Measurements from ENCODE around the gene PI4KB.

PI4KB gene

DNA sequence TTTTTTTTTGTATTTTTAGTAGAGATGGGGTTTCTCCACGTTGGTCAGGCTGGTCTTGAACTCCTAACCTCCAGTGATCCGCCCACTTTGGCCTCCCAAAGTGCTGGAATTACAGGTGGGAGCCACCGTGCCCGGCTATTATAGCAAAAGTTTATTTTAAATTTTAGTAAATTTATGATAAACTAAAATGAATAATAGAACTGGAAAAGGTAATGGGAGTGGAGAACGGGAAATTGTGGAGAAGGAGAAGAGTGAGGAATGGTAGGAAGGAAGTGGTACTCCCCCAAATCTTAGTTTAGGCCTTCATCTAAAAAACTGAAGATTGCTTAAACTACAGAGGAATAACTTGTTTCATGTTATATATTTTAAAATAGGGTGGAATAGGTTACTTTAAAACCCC is 7.6 kb upstream of the PI4KB start:
- Histone ChIP-seq H3K27ac (ENCODE audit: insufficient read depth in 1 of 2, low read depth in 1 of 2, low read length in 2 of 2, poor library complexity in 1 of 2, severe bottlenecking in 2 of 2) (no peak overlapping the region), H3K27me3 (replicated peaks in 2 of 5; ENCODE audit: control insufficient read depth in 4 of 5, insufficient read depth in 5 of 5, low read length in 4 of 5) (no peaks in the 10 kb centered on the region), H3K36me3 (ENCODE audit: control insufficient read depth in 4 of 4, insufficient read depth in 4 of 4, low read length in 3 of 4) (no peaks in the 10 kb centered on the region), H3K4me1 (ENCODE audit: control extremely low read depth in 1 of 4, control insufficient read depth in 4 of 4, insufficient read depth in 4 of 4, low read length in 3 of 4) (no peaks in the 10 kb centered on the region), H3K9me3 (ENCODE audit: control extremely low read depth in 1 of 5, control insufficient read depth in 4 of 5, insufficient read depth in 2 of 5, low read depth in 1 of 5, low read length in 4 of 5) (no peaks in the 10 kb centered on the region), H3K4me3 (ENCODE audit: control insufficient read depth in 1 of 7, extremely low read depth in 1 of 7, insufficient read depth in 4 of 7, low read depth in 2 of 7, low read length in 6 of 7) (no peak overlapping the region)
- no peak for DNase-seq
- CTCF ChIA-PET: interaction anchor here (28.0 kb wide), 1 partner anchor 22 kb away, joined by 644 read pairs; the partner anchor contains the start of gene PI4KB
- WGBS (ENCODE audit: insufficient coverage): 83% methylated on average over 1 of the region's 5 CpGs
- POLR2A ChIA-PET: no interaction called here

- peak overlapping the region in 6 of 7 experiments; percentile 76 to 93 (median 80) for H3K4me3 ChIP-seq (ENCODE audit: control insufficient read depth in 1 of 7, extremely low read depth in 1 of 7, insufficient read depth in 4 of 7, low read depth in 2 of 7, low read length in 6 of 7)
- peak overlapping the region; percentile 99 to 100 for H3K27ac ChIP-seq (ENCODE audit: insufficient read depth in 1 of 2, low read depth in 1 of 2, low read length in 2 of 2, poor library complexity in 1 of 2, severe bottlenecking in 2 of 2)
- H3K9me3 ChIP-seq (ENCODE audit: control extremely low read depth in 1 of 5, control insufficient read depth in 4 of 5, insufficient read depth in 2 of 5, low read depth in 1 of 5, low read length in 4 of 5): no peaks in the 10 kb centered on the region
- no peaks in the 10 kb centered on the region for H3K27me3 ChIP-seq (replicated peaks in 2 of 5; ENCODE audit: control insufficient read depth in 4 of 5, insufficient read depth in 5 of 5, low read length in 4 of 5)
- H3K4me1 ChIP-seq (ENCODE audit: control extremely low read depth in 1 of 4, control insufficient read depth in 4 of 4, insufficient read depth in 4 of 4, low read length in 3 of 4): peaks cover 4 to 28% (median 20%) of the 10 kb centered on the region in 4 experiments
- CTCF ChIA-PET: interaction anchor here (1.5 to 41.8 kb wide), 4 partner anchors 4 to 75 kb away, joined by 3 to 644 read pairs (median 324); partner anchors contain the start of gene PI4KB
- peaks cover 0 to 15% (median 12%) of the 10 kb centered on the region in 4 experiments for H3K36me3 ChIP-seq (ENCODE audit: control insufficient read depth in 4 of 4, insufficient read depth in 4 of 4, low read length in 3 of 4)
- 35% methylated on average over 25 of the region's 34 CpGs for WGBS (ENCODE audit: insufficient coverage)
- POLR2A ChIA-PET: interaction anchor here (0.6 to 1.7 kb wide), 6 partner anchors 9 to 134 kb away, joined by 3 to 6 read pairs (median 4); partner anchors contain the start of genes PSMB4 and ZNF687
- DNase-seq: no peak
These were observed 873 bp upstream of the PI4KB start for GRCh38 chr1:151327903-151328674.

DNA sequence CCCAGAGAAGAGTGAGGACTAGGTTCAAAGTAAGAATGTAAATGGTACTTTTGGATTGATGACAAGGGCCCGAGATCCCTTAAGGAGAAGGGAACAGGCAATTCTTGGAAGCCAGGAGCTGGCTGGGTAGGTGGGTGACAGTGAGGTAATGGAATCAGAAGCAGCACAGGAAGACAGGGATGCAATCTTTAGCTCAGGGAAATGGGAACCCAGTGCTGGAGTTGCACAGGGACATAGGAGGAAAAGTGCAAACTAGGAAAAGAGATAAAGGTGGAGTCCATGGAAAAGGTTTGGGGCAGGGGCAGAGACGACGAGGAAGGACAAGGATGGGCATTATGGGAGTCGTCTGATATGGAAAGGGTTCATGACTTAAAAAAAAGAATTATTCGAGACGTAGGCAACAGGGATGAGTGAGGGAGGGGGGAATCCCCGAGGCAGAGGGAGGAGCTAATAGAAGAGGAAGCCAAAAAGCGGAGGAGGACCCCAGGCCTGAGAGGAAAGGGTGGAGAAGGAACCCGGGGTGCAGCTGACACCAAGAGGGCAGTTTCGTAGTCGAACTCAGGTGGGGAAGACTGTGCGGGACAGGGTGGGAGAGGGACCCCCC is 495 bp downstream of the PI4KB start:
- no peaks in the 10 kb centered on the region for H3K9me3 ChIP-seq (ENCODE audit: control extremely low read depth in 1 of 5, control insufficient read depth in 4 of 5, insufficient read depth in 2 of 5, low read depth in 1 of 5, low read length in 4 of 5)
- peaks cover 4 to 28% (median 20%) of the 10 kb centered on the region in 4 experiments for H3K4me1 ChIP-seq (ENCODE audit: control extremely low read depth in 1 of 4, control insufficient read depth in 4 of 4, insufficient read depth in 4 of 4, low read length in 3 of 4)
- CTCF ChIA-PET: interaction anchor here (1.0 to 41.8 kb wide), 6 partner anchors 6 to 77 kb away, joined by 3 to 644 read pairs (median 4); partner anchors contain the start of gene PI4KB
- H3K27ac ChIP-seq (ENCODE audit: insufficient read depth in 1 of 2, low read depth in 1 of 2, low read length in 2 of 2, poor library complexity in 1 of 2, severe bottlenecking in 2 of 2): peak overlapping the region; percentile 99 to 100
- 5% methylated on average over 8 of the region's 12 CpGs for WGBS (ENCODE audit: insufficient coverage)
- no peaks in the 10 kb centered on the region for H3K27me3 ChIP-seq (replicated peaks in 2 of 5; ENCODE audit: control insufficient read depth in 4 of 5, insufficient read depth in 5 of 5, low read length in 4 of 5)
- POLR2A ChIA-PET: interaction anchor here (0.6 to 1.7 kb wide), 6 partner anchors 9 to 161 kb away, joined by 3 to 5 read pairs (median 4); partner anchors contain the start of genes PSMB4, SCNM1 and ZNF687
- peak overlapping the region; percentile 41 to 93 (median 77) for H3K4me3 ChIP-seq (ENCODE audit: control insufficient read depth in 1 of 7, extremely low read depth in 1 of 7, insufficient read depth in 4 of 7, low read depth in 2 of 7, low read length in 6 of 7)
- peak; percentile 61 to 82 (median 79) for DNase-seq
- H3K36me3 ChIP-seq (ENCODE audit: control insufficient read depth in 4 of 4, insufficient read depth in 4 of 4, low read length in 3 of 4): peaks cover 3 to 26% (median 17%) of the 10 kb centered on the region in 4 experiments

DNA sequence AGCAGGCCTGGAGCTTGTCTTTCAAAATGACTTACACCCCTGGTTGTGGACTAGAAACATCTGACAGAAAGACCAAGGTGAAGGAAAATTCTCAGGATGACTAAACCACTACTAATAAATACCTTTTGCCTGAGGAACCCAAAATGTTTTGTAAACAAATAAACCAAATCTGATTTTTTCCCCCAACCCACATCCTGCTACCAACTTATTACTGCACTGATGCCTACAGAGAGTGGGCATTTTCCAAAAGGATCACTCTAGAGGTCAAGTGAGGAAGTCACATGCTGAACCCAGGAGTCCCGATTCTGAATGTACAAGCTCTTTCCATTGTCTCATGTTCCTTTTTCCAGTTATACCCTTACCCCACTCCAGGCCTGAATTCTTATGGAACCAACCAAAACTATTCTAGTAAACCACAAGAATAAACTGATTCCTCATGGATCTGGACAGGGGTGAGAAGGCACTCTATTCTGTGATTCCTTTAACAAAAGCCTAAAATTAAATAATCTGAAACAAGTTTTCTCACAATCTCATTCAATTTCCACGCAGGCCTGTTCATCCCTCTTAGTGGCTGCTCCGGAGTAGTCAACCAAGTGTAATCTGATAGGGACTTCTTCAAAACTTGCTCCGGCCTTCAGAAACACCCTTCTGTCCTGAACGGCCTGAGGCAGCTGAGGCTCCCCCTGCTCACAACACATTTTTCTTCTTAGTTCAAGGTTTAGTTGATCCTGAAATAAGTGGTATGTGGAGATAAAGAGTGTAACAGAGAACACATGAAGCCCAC is 1.4 kb downstream of the PI4KB start:
- CTCF ChIA-PET: interaction anchor here (1.5 to 41.8 kb wide), 3 partner anchors 6 to 72 kb away, joined by 3 to 644 read pairs (median 644); partner anchors contain the start of gene PI4KB
- Histone ChIP-seq H3K36me3 (ENCODE audit: control insufficient read depth in 4 of 4, insufficient read depth in 4 of 4, low read length in 3 of 4) (peaks cover 6 to 31% (median 21%) of the 10 kb centered on the region in 4 experiments), H3K27ac (ENCODE audit: insufficient read depth in 1 of 2, low read depth in 1 of 2, low read length in 2 of 2, poor library complexity in 1 of 2, severe bottlenecking in 2 of 2) (peak overlapping the region; percentile 99 to 100), H3K9me3 (ENCODE audit: control extremely low read depth in 1 of 5, control insufficient read depth in 4 of 5, insufficient read depth in 2 of 5, low read depth in 1 of 5, low read length in 4 of 5) (no peaks in the 10 kb centered on the region), H3K4me3 (ENCODE audit: control insufficient read depth in 1 of 7, extremely low read depth in 1 of 7, insufficient read depth in 4 of 7, low read depth in 2 of 7, low read length in 6 of 7) (peak overlapping the region in 5 of 7 experiments; percentile 76 to 93 (median 77)), H3K27me3 (replicated peaks in 2 of 5; ENCODE audit: control insufficient read depth in 4 of 5, insufficient read depth in 5 of 5, low read length in 4 of 5) (no peaks in the 10 kb centered on the region), H3K4me1 (ENCODE audit: control extremely low read depth in 1 of 4, control insufficient read depth in 4 of 4, insufficient read depth in 4 of 4, low read length in 3 of 4) (peaks cover 4 to 28% (median 20%) of the 10 kb centered on the region in 4 experiments)
- WGBS (ENCODE audit: insufficient coverage): 87% methylated on average over 3 of the region's 5 CpGs
- POLR2A ChIA-PET: interaction anchor here (1.3 kb wide), 1 partner anchor 8 kb away, joined by 3 read pairs; no protein-coding TSS in a partner anchor
- DNase-seq: no peak

- no peak for DNase-seq
- Histone ChIP-seq H3K4me3 (ENCODE audit: control insufficient read depth in 1 of 7, extremely low read depth in 1 of 7, insufficient read depth in 4 of 7, low read depth in 2 of 7, low read length in 6 of 7) (no peak overlapping the region), H3K4me1 (ENCODE audit: control extremely low read depth in 1 of 4, control insufficient read depth in 4 of 4, insufficient read depth in 4 of 4, low read length in 3 of 4) (peaks cover 4 to 28% (median 20%) of the 10 kb centered on the region in 4 experiments), H3K9me3 (ENCODE audit: control extremely low read depth in 1 of 5, control insufficient read depth in 4 of 5, insufficient read depth in 2 of 5, low read depth in 1 of 5, low read length in 4 of 5) (no peaks in the 10 kb centered on the region), H3K36me3 (ENCODE audit: control insufficient read depth in 4 of 4, insufficient read depth in 4 of 4, low read length in 3 of 4) (peaks cover 10 to 37% (median 27%) of the 10 kb centered on the region in 4 experiments), H3K27ac (ENCODE audit: insufficient read depth in 1 of 2, low read depth in 1 of 2, low read length in 2 of 2, poor library complexity in 1 of 2, severe bottlenecking in 2 of 2) (peak overlapping the region in 1 of 2 experiments; percentile 100), H3K27me3 (replicated peaks in 2 of 5; ENCODE audit: control insufficient read depth in 4 of 5, insufficient read depth in 5 of 5, low read length in 4 of 5) (no peaks in the 10 kb centered on the region)
- ChIA-PET CTCF (interaction anchor here (28.0 to 41.8 kb wide), 2 partner anchors 7 to 13 kb away, joined by 644 read pairs; partner anchors contain the start of gene PI4KB), POLR2A (no interaction called here)
- WGBS (ENCODE audit: insufficient coverage): no CpG with 5 or more reads among the region's 7 CpGs
These were observed 2.0 kb downstream of the PI4KB start for GRCh38 chr1:151325231-151325630.

DNA sequence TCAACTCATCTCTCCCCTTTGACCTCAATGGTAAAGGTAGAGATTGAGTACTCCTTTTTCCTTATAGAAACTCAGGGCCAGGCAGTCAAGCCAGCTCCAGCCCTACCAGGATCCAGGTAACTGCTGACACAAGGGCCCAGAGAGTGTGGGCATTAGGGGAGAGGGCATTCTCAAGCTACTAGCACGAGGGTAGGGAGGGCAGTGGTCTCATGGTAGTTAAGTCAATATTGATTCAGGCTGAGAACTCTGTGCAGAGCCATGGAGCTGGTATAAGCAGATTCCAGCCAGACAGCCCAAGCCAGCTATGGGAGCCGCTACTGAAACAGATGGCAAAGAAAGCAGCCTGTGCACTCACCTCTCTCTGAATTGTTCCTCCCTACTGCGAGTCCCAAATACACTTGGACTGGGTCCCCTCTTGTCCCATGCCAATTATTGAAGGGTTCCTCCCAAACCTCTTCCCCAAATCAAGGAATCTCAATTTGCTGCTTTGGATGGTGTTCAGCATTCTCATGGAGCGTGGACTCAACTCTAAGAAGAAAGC is 2.8 kb downstream of the PI4KB start:
- H3K36me3 ChIP-seq (ENCODE audit: control insufficient read depth in 4 of 4, insufficient read depth in 4 of 4, low read length in 3 of 4): peaks cover 10 to 42% (median 30%) of the 10 kb centered on the region in 4 experiments
- H3K4me1 ChIP-seq (ENCODE audit: control extremely low read depth in 1 of 4, control insufficient read depth in 4 of 4, insufficient read depth in 4 of 4, low read length in 3 of 4): peaks cover 4 to 28% (median 20%) of the 10 kb centered on the region in 4 experiments
- no peak overlapping the region for H3K4me3 ChIP-seq (ENCODE audit: control insufficient read depth in 1 of 7, extremely low read depth in 1 of 7, insufficient read depth in 4 of 7, low read depth in 2 of 7, low read length in 6 of 7)
- no peaks in the 10 kb centered on the region for H3K9me3 ChIP-seq (ENCODE audit: control extremely low read depth in 1 of 5, control insufficient read depth in 4 of 5, insufficient read depth in 2 of 5, low read depth in 1 of 5, low read length in 4 of 5)
- ChIA-PET POLR2A (no interaction called here), CTCF (interaction anchor here (28.0 to 41.8 kb wide), 2 partner anchors 8 to 12 kb away, joined by 644 read pairs; partner anchors contain the start of gene PI4KB)
- no peak for DNase-seq
- H3K27me3 ChIP-seq (replicated peaks in 2 of 5; ENCODE audit: control insufficient read depth in 4 of 5, insufficient read depth in 5 of 5, low read length in 4 of 5): no peaks in the 10 kb centered on the region
- WGBS (ENCODE audit: insufficient coverage): 100% methylated on average over 3 of the region's 4 CpGs
- no peak overlapping the region for H3K27ac ChIP-seq (ENCODE audit: insufficient read depth in 1 of 2, low read depth in 1 of 2, low read length in 2 of 2, poor library complexity in 1 of 2, severe bottlenecking in 2 of 2)
